Neural progenitor cell (in vitro differentiated cells): ENCODE results near the gene NCKAP5.

Source experiments
- CTCF ChIP-seq: fragments of 200-600 bp; sonication (generic); IDR thresholded peaks from 2 replicates; pipeline ENCODE4 v1.5.1; 2017; ENCODE audit warnings: antibody characterized with exemption, mild to moderate bottlenecking
- EZH2phosphoT487 ChIP-seq: fragments of 200-600 bp; sonication (generic); IDR thresholded peaks from 2 replicates; pipeline ENCODE4 v1.6.1; 2017; ENCODE audit warnings: antibody characterized with exemption

GRCh38 chr2:133248264-133248663 is 320.0 kb downstream of the NCKAP5 start:
- TF ChIP-seq CTCF (no peak), EZH2phosphoT487 (no peak)
